ENCODE results near the gene ATG7.

The ATG7 gene

DNA sequence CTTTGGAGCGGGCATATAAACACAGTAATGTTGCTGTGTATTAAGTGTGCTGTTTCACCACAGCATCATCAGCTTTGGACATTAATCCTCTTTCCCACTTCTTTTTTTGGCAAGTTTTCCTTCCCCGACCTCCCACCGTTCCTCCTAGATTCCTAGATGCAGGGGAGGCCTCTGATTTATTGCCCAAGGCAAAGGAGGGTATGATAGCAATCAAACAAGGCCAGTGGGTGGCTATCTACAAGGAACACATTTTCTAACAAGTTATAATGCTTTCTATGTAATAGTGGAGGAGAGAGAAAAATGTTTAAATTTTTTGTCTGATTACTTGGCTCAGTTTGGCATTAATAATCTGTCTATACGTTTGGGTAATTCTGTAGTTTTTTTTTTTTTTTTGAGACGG lies 38.1 kb downstream of the ATG7 start:
- ChIA-PET POLR2A (no interaction called here), CTCF (interaction anchor here (0.7 kb wide), 1 partner anchor 572 kb away, joined by 3 read pairs; no protein-coding TSS in a partner anchor)
- Histone ChIP-seq H3K4me3 (ENCODE audit: low read depth, low read length) (no peak overlapping the region), H3K4me1 (ENCODE audit: control insufficient read depth, insufficient read depth, low read length) (no peaks in the 10 kb centered on the region), H3K9me3 (ENCODE audit: control insufficient read depth, insufficient read depth, low read depth, low read length) (no peaks in the 10 kb centered on the region), H3K36me3 (ENCODE audit: control insufficient read depth in 2 of 2, insufficient read depth in 1 of 2, low read length in 2 of 2) (peaks cover 33 to 79% of the 10 kb centered on the region in 2 experiments), H3K27ac (ENCODE audit: extremely low read depth, low read depth, low read length) (no peak overlapping the region)
- TF ChIP-seq, protein P1, sequence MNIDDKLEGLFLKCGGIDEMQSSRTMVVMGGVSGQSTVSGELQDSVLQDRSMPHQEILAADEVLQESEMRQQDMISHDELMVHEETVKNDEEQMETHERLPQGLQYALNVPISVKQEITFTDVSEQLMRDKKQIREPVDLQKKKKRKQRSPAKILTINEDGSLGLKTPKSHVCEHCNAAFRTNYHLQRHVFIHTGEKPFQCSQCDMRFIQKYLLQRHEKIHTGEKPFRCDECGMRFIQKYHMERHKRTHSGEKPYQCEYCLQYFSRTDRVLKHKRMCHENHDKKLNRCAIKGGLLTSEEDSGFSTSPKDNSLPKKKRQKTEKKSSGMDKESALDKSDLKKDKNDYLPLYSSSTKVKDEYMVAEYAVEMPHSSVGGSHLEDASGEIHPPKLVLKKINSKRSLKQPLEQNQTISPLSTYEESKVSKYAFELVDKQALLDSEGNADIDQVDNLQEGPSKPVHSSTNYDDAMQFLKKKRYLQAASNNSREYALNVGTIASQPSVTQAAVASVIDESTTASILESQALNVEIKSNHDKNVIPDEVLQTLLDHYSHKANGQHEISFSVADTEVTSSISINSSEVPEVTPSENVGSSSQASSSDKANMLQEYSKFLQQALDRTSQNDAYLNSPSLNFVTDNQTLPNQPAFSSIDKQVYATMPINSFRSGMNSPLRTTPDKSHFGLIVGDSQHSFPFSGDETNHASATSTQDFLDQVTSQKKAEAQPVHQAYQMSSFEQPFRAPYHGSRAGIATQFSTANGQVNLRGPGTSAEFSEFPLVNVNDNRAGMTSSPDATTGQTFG (tag by site-specific recombination; IDR thresholded peaks at IDR 0.05; ENCODE audit: borderline replicate concordance) = no peak
- no peak for TF ChIP-seq ZNF202 (tag by site-specific recombination; IDR thresholded peaks at IDR 0.05; ENCODE audit: borderline replicate concordance)
- TF ChIP-seq ZNF114 (tag by site-specific recombination; IDR thresholded peaks at IDR 0.05) = no peak
- TF ChIP-seq ZNF239 (tag by site-specific recombination; IDR thresholded peaks at IDR 0.05) = no peak
- TF ChIP-seq ZNF514 (tag by site-specific recombination; IDR thresholded peaks at IDR 0.05) = no peak
- TF ChIP-seq ZNF132 (tag by site-specific recombination; IDR thresholded peaks at IDR 0.05; ENCODE audit: borderline replicate concordance) = no peak
- no peak for TF ChIP-seq ZNF473 (tag by site-specific recombination; IDR thresholded peaks at IDR 0.05)
- TF ChIP-seq KLF7 (tag by site-specific recombination; IDR thresholded peaks at IDR 0.05; ENCODE audit: borderline replicate concordance) = no peak
- TF ChIP-seq ZNF585B (tag by site-specific recombination; IDR thresholded peaks at IDR 0.05) = no peak
- TF ChIP-seq, protein P2, sequence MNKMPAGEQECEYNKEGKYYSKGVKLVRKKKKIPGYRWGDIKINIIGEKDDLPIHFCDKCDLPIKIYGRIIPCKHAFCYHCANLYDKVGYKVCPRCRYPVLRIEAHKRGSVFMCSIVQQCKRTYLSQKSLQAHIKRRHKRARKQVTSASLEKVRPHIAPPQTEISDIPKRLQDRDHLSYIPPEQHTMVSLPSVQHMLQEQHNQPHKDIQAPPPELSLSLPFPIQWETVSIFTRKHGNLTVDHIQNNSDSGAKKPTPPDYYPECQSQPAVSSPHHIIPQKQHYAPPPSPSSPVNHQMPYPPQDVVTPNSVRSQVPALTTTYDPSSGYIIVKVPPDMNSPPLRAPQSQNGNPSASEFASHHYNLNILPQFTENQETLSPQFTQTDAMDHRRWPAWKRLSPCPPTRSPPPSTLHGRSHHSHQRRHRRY (tag by site-specific recombination; IDR thresholded peaks at IDR 0.05) = no peak
- no peak for TF ChIP-seq ZNF24 (tag by site-specific recombination; IDR thresholded peaks at IDR 0.05)
- TF ChIP-seq ZNF404 (tag by site-specific recombination; IDR thresholded peaks at IDR 0.05) = no peak

DNA sequence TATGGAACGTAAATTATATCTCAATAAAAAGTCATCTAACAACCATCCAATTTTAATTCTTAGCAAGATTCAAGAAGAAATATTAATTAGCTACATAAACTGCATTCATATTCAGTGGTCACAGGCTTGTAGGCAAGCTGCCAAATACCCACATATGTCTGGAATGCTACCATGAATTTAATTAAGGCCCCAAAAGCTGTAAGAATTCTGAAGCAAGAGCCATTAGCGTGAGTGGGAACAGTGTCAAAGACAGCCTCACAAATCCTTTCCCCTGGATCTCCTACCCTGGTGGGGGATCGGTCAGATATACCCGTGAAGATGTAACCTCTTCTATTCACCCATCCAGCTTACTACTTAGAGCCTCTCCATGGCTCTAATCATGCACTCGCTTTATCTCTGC lies 40.0 kb downstream of the ATG7 start:
- Histone ChIP-seq H3K9me3 (ENCODE audit: control insufficient read depth, insufficient read depth, low read depth, low read length) (no peaks in the 10 kb centered on the region), H3K27ac (ENCODE audit: extremely low read depth, low read depth, low read length) (no peak overlapping the region), H3K4me1 (ENCODE audit: control insufficient read depth, insufficient read depth, low read length) (no peaks in the 10 kb centered on the region), H3K4me3 (ENCODE audit: low read depth, low read length) (no peak overlapping the region), H3K36me3 (ENCODE audit: control insufficient read depth in 2 of 2, insufficient read depth in 1 of 2, low read length in 2 of 2) (peaks cover 39 to 78% of the 10 kb centered on the region in 2 experiments)
- CTCF ChIA-PET = interaction anchor here (0.9 to 1.1 kb wide), 2 partner anchors 22 to 23 kb away, joined by 4 to 5 read pairs; no protein-coding TSS in a partner anchor
- no peak for TF ChIP-seq GFI1B (tag by site-specific recombination; IDR thresholded peaks at IDR 0.05)
- no peak for TF ChIP-seq ZNF596 (tag by site-specific recombination; IDR thresholded peaks at IDR 0.05)
- TF ChIP-seq ZNF341 (tag by site-specific recombination; IDR thresholded peaks at IDR 0.05; ENCODE audit: low read depth) = no peak
- TF ChIP-seq OVOL3 (tag by site-specific recombination; IDR thresholded peaks at IDR 0.05) = no peak
- TF ChIP-seq ZBTB1 (tag by site-specific recombination; IDR thresholded peaks at IDR 0.05) = no peak
- TF ChIP-seq, protein P3, sequence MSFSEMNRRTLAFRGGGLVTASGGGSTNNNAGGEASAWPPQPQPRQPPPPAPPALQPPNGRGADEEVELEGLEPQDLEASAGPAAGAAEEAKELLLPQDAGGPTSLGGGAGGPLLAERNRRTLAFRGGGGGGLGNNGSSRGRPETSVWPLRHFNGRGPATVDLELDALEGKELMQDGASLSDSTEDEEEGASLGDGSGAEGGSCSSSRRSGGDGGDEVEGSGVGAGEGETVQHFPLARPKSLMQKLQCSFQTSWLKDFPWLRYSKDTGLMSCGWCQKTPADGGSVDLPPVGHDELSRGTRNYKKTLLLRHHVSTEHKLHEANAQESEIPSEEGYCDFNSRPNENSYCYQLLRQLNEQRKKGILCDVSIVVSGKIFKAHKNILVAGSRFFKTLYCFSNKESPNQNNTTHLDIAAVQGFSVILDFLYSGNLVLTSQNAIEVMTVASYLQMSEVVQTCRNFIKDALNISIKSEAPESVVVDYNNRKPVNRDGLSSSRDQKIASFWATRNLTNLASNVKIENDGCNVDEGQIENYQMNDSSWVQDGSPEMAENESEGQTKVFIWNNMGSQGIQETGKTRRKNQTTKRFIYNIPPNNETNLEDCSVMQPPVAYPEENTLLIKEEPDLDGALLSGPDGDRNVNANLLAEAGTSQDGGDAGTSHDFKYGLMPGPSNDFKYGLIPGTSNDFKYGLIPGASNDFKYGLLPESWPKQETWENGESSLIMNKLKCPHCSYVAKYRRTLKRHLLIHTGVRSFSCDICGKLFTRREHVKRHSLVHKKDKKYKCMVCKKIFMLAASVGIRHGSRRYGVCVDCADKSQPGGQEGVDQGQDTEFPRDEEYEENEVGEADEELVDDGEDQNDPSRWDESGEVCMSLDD (tag by site-specific recombination; IDR thresholded peaks at IDR 0.05) = no peak
- TF ChIP-seq ZNF654 (tag by site-specific recombination; IDR thresholded peaks at IDR 0.05; ENCODE audit: low read depth) = no peak
- TF ChIP-seq, protein P4, sequence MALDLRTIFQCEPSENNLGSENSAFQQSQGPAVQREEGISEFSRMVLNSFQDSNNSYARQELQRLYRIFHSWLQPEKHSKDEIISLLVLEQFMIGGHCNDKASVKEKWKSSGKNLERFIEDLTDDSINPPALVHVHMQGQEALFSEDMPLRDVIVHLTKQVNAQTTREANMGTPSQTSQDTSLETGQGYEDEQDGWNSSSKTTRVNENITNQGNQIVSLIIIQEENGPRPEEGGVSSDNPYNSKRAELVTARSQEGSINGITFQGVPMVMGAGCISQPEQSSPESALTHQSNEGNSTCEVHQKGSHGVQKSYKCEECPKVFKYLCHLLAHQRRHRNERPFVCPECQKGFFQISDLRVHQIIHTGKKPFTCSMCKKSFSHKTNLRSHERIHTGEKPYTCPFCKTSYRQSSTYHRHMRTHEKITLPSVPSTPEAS (tag by site-specific recombination; IDR thresholded peaks at IDR 0.05) = no peak
- no peak for TF ChIP-seq ZNF266 (tag by site-specific recombination; IDR thresholded peaks at IDR 0.05; ENCODE audit: low read depth)
- TF ChIP-seq, protein P5, sequence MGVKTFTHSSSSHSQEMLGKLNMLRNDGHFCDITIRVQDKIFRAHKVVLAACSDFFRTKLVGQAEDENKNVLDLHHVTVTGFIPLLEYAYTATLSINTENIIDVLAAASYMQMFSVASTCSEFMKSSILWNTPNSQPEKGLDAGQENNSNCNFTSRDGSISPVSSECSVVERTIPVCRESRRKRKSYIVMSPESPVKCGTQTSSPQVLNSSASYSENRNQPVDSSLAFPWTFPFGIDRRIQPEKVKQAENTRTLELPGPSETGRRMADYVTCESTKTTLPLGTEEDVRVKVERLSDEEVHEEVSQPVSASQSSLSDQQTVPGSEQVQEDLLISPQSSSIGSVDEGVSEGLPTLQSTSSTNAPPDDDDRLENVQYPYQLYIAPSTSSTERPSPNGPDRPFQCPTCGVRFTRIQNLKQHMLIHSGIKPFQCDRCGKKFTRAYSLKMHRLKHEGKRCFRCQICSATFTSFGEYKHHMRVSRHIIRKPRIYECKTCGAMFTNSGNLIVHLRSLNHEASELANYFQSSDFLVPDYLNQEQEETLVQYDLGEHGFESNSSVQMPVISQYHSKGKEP (tag by site-specific recombination; IDR thresholded peaks at IDR 0.05) = no peak
- POLR2A ChIA-PET = interaction anchor here (1.5 kb wide), 1 partner anchor 40 kb away, joined by 4 read pairs; the partner anchor contains the start of gene ATG7
